HG03159 (cell line): ENCODE measurements around the gene SPRR2A.
"Not testable (repeated sequence)": the region's sequence is repeated elsewhere in the genome, so short reads cannot be mapped to it uniquely, and the experiment has no call there.

Experiments
- ATAC-seq: cut with Tn5 transposase; IDR thresholded peaks from one replicate; pipeline ENCODE4 v1.9.1; 2021; ENCODE audit warnings: mild to moderate bottlenecking, moderate library complexity; ENCODE audit not compliant: unreplicated experiment

SPRR2A gene

DNA sequence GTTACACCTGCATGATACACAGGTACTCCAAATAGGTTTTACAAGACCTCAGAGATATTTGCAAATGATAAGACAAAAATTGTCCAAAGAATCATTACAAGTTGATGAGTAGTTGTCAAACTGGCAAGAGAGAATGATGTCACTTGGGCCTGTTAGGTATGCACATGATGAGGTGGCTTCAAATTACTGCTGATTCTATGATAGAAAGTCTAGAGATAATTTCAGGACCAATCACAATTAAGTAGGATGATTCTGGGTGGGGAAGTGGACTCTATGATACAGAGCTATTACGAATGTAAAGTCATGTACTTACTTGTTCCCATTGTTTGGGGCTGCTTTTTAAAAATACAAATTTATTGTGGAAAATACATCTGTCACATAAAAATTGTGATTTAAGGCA lies 31.5 kb downstream of the SPRR2A start:
- no peak for ATAC-seq

DNA sequence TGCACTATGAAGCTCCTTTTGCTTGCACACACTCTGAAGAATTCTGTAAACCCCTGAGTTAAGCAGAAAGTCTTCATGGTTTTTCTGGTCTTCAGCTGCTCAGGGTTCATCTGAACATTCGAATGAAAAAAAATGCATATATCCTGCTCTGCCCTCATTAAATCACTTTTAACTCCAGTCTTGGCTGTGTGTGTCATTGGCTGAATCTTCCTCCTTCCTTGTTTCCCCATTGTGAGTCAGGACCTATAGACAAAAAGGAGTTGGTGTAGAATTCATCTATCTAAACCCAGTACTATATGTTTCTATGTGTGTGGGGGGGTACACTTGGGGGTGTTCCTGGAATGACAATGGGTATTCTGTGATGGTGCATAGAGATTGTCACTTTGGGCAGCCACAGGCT lies 32.9 kb downstream of the SPRR2A start:
- no peak for ATAC-seq

DNA sequence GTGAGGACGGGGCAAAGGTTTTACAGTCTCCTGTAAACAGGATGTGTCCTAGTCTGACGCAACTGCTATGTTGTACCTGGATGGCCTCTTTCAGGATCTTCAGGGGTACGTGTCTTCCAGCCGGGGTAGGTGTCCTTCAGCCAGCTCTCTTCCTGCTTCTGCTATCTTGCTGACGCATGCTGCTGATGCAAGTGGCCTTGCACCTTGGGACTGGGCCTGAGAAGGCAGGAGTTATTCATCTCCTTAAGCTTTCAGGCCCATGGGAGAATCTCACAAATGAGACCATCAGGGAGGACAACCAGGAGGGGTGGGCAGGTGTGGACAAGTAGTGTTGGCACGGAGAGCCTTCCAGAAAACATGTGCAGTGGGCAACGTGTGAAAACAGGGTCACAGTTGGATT lies 34.2 kb downstream of the SPRR2A start:
- ATAC-seq: no peak

DNA sequence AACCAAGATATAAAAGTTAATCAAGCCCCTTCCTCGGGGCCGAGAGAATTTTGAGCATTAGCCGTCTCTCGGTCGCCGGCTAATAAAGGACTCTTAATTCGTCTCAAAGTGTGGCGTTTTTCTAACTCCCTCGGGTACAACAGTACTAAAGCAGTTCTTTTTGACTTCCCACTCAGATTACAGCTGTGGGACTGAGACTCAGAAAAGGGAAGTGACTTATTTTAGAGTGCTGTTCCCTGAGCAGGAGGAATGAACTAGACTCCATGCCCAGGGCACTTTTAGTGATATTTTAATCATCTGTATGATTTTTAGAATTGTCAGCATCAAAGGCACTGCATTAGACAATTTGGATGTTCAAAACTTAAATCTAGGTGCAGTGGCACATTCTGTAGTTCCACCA lies 35.0 kb downstream of the SPRR2A start:
- not testable (repeated sequence) for ATAC-seq

DNA sequence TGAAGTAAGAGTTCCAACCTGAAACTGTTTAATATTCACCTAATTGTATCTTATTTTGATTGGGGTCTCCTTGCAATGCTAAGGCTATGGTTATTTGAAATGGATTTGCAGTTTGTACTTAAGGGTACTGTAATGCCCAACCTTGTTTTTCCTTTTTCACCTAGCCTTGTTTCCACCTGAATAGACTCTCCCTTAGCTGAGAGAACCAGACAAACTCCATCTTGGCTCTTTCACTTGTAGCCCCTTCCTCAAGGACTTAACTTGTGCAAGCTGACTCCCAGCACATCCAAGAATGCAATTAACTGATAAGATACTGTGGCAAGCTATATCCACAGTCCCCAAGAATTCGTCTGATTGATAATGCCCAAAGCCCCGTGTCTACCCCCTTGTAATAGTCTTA lies 35.5 kb downstream of the SPRR2A start:
- not testable (repeated sequence) for ATAC-seq

DNA sequence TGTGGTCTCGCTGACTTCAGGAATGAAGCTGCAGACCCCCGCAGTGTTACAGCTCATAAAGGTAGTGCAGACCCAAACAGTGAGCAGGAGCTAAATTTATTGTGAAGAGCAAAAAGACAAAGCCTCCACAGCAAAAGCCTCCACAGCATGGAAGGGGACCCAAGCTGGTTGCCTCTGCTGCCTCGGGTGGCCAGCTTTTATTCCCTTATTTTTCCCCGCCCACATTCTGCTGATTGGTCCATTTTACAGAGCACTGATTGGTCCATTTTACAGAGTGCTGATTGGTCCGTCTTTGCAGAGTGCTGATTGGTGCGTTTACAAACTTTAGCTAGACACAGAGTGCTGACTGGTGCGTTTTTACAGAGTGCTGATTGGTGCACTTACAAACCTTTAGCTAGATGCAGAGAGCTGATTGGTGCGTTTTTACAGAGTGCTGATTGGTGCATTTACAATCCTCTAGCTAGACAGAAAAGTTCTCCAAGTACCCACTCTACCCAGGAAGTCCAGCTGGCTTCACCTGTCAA lies 46.0 kb downstream of the SPRR2A start:
- ATAC-seq: not testable (repeated sequence)
